Measurements from ENCODE around the gene RPL5.

- TF ChIP-seq, protein P1, sequence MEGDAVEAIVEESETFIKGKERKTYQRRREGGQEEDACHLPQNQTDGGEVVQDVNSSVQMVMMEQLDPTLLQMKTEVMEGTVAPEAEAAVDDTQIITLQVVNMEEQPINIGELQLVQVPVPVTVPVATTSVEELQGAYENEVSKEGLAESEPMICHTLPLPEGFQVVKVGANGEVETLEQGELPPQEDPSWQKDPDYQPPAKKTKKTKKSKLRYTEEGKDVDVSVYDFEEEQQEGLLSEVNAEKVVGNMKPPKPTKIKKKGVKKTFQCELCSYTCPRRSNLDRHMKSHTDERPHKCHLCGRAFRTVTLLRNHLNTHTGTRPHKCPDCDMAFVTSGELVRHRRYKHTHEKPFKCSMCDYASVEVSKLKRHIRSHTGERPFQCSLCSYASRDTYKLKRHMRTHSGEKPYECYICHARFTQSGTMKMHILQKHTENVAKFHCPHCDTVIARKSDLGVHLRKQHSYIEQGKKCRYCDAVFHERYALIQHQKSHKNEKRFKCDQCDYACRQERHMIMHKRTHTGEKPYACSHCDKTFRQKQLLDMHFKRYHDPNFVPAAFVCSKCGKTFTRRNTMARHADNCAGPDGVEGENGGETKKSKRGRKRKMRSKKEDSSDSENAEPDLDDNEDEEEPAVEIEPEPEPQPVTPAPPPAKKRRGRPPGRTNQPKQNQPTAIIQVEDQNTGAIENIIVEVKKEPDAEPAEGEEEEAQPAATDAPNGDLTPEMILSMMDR (conservative IDR thresholded peaks at IDR 0.05; ENCODE audit: low read depth, low read length) = no peak
- TF ChIP-seq POLR2A (IDR thresholded peaks at IDR 0.05; ENCODE audit: low read depth, low read length) (no peak), MAFK (IDR thresholded peaks at IDR 0.05; ENCODE audit: low read depth, low read length) (no peak)
Observed at GRCh38 chr1:92859400-92860039, 27.7 kb downstream of the RPL5 start.

All from IMR-90 (cell line).